Ectodermal cell (in vitro differentiated cells): ENCODE data around the gene TOP2A.
A peak's percentile ranks its signal among the peaks of the same experiment; 100 is the strongest.

Experiments
- H3K27ac ChIP-seq: 2 replicates; pipeline ENCODE4 v1.7.0; 2013; ENCODE audit warnings: mild to moderate bottlenecking, low read depth, low read length; ENCODE audit not compliant: insufficient read depth, poor library complexity, severe bottlenecking
- H3K27me3 ChIP-seq: 2 replicates; pipeline ENCODE4 v1.7.0; 2013; ENCODE audit warnings: mild to moderate bottlenecking, low read length; ENCODE audit not compliant: insufficient read depth, control insufficient read depth, poor library complexity, severe bottlenecking
- H3K36me3 ChIP-seq: one replicate; pipeline ENCODE4 v1.7.0; 2013; ENCODE audit warnings: low read length; ENCODE audit not compliant: control insufficient read depth, insufficient read depth
- H3K4me1 ChIP-seq: one replicate; pipeline ENCODE4 v1.7.0; 2013; ENCODE audit warnings: low read length; ENCODE audit not compliant: control insufficient read depth, insufficient read depth
- H3K4me3 ChIP-seq: 2 replicates; pipeline ENCODE4 v1.7.0; 2013; ENCODE audit warnings: low read depth, low read length, control low read depth; ENCODE audit not compliant: insufficient read depth
- H3K9me3 ChIP-seq: 2 replicates; pipeline ENCODE4 v1.7.0; 2013; ENCODE audit warnings: mild to moderate bottlenecking, low read length, moderate library complexity; ENCODE audit not compliant: control insufficient read depth
- WGBS, 2 experiments: methylation state at CpG; one replicate each; pipeline ENCODE4 v1.1.7; 2013; ENCODE audit warnings: missing lambda C conversion rate in 2 of 2; 5-methylcytosine and 5-hydroxymethylcytosine counted together

Gene TOP2A

GRCh38 chr17:40442392-40443195 lies 24.9 kb upstream of the TOP2A start:
- Histone ChIP-seq H3K36me3 (no peaks in the 10 kb centered on the region), H3K4me1 (peaks cover 16% of the 10 kb centered on the region), H3K27me3 (peaks cover 10% of the 10 kb centered on the region), H3K27ac (no peak overlapping the region), H3K9me3 (no peaks in the 10 kb centered on the region), H3K4me3 (peak overlapping the region; percentile 54)
- 32% methylated on average over 29 of the region's 29 CpGs for WGBS, 2 experiments

GRCh38 chr17:40440166-40440565 lies 22.5 kb upstream of the TOP2A start:
- Histone ChIP-seq H3K4me3 (no peak overlapping the region), H3K27me3 (peaks cover 10% of the 10 kb centered on the region), H3K36me3 (no peaks in the 10 kb centered on the region), H3K4me1 (peaks cover 12% of the 10 kb centered on the region), H3K27ac (no peak overlapping the region), H3K9me3 (no peaks in the 10 kb centered on the region)
- WGBS, 2 experiments, result 94 to 95% methylated on average over 4 of the region's 4 CpGs

DNA sequence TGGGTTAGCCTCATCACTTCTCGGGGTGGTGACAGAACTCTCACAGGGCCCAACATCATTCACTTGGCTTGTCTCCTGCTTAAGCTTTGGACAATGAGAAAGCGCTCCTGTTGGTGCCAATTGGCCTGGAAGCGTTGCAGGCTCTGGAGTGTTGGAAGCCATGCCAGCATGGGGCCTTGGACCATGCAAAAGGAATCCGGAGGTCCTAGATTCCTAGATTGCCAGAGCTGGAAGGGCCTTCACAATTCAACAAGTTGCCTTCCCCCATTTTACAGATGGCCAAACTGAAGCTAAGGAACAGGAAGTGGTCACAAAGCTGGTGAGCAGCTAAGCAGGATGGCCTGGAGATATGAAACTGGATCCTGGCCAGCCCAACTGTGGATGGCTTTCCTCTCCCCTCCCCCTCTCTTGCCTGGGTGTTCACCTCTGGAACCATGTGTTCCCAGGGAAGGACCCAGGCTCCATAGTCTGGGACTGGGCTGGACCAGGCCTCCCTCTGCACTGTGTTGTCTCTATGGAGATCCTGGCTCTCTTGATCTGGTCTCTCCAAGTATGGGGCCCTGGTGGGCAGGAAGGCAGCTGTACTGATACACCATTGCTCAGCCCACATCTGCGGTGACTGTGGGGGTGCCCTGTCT lies 19.5 kb upstream of the TOP2A start:
- Histone ChIP-seq H3K4me3 (no peak overlapping the region), H3K9me3 (no peaks in the 10 kb centered on the region), H3K27ac (no peak overlapping the region), H3K4me1 (no peaks in the 10 kb centered on the region), H3K36me3 (no peaks in the 10 kb centered on the region), H3K27me3 (peaks cover under 1% of the 10 kb centered on the region)
- 93 to 94% methylated on average over 5 of the region's 5 CpGs for WGBS, 2 experiments

DNA sequence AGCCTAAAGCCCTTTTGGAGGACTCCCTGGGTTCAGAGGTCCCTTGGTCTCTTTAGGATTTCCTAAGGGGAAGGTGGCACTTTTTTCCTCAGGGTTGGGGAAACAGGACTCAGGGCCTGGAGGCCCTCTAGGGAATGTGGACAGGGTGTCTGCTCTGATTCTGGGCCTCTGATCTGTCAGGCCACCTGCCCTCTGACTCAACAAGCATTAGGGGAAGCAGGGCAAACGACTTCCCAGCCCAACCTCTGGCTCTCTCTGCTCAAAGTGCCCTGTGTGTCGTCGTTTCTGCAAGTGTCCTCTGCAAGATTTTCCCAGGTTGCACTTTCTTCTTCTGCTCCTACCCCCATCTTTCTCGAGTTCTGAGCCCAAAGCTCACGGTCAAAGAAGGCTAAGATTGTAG lies 18.9 kb upstream of the TOP2A start:
- H3K9me3 ChIP-seq, result no peaks in the 10 kb centered on the region
- H3K4me1 ChIP-seq, result no peaks in the 10 kb centered on the region
- H3K36me3 ChIP-seq, result no peaks in the 10 kb centered on the region
- no peak overlapping the region for H3K27ac ChIP-seq
- WGBS, 2 experiments, result 87 to 88% methylated on average over 5 of the region's 5 CpGs
- H3K27me3 ChIP-seq, result no peaks in the 10 kb centered on the region
- no peak overlapping the region for H3K4me3 ChIP-seq

- Histone ChIP-seq H3K36me3 (no peaks in the 10 kb centered on the region), H3K27ac (no peak overlapping the region), H3K4me3 (no peak overlapping the region), H3K9me3 (no peaks in the 10 kb centered on the region), H3K4me1 (no peaks in the 10 kb centered on the region), H3K27me3 (no peaks in the 10 kb centered on the region)
- WGBS, 2 experiments, result 55 to 57% methylated on average over 6 of the region's 6 CpGs
Measured at GRCh38 chr17:40433551-40434415, 16.1 kb upstream of the TOP2A start.

- Histone ChIP-seq H3K27me3 (no peaks in the 10 kb centered on the region), H3K9me3 (no peaks in the 10 kb centered on the region), H3K27ac (no peak overlapping the region), H3K4me1 (no peaks in the 10 kb centered on the region), H3K36me3 (no peaks in the 10 kb centered on the region), H3K4me3 (no peak overlapping the region)
- WGBS, 2 experiments, result 66 to 70% methylated on average over 2 of the region's 2 CpGs
Measured at GRCh38 chr17:40432864-40433528, 15.3 kb upstream of the TOP2A start.

GRCh38 chr17:40431231-40431602 lies 13.5 kb upstream of the TOP2A start:
- H3K9me3 ChIP-seq, result no peaks in the 10 kb centered on the region

GRCh38 chr17:40430272-40431230 lies 12.9 kb upstream of the TOP2A start:
- Histone ChIP-seq H3K27ac (no peak overlapping the region), H3K4me3 (no peak overlapping the region), H3K36me3 (no peaks in the 10 kb centered on the region), H3K4me1 (no peaks in the 10 kb centered on the region), H3K27me3 (no peaks in the 10 kb centered on the region), H3K9me3 (no peaks in the 10 kb centered on the region)
- WGBS, 2 experiments, result 88 to 94% methylated on average over 10 of the region's 10 CpGs

More at GRCh38 chr17:40431231-40431602, 13.5 kb upstream of the TOP2A start:
- H3K4me1 ChIP-seq, result no peaks in the 10 kb centered on the region
- no peak overlapping the region for H3K4me3 ChIP-seq
- no peaks in the 10 kb centered on the region for H3K27me3 ChIP-seq
- no peaks in the 10 kb centered on the region for H3K36me3 ChIP-seq
- whole genome bisulfite sequencing, 2 experiments, result 87 to 94% methylated on average over 3 of the region's 3 CpGs
- no peak overlapping the region for H3K27ac ChIP-seq

- Histone ChIP-seq H3K4me3 (no peak overlapping the region), H3K27me3 (no peaks in the 10 kb centered on the region), H3K4me1 (peaks cover 7% of the 10 kb centered on the region), H3K9me3 (no peaks in the 10 kb centered on the region), H3K27ac (no peak overlapping the region), H3K36me3 (no peaks in the 10 kb centered on the region)
Measured at GRCh38 chr17:40427002-40427491, 9.4 kb upstream of the TOP2A start.
